GM21529 (cell line): ENCODE data around the gene PDE10A.

Experiments
- ATAC-seq: cut with Tn5 transposase; IDR thresholded peaks from one replicate; pipeline ENCODE4 v1.9.1; 2021; ENCODE audit not compliant: unreplicated experiment

PDE10A gene

GRCh38 chr6:165656581-165657324 is 6.3 kb downstream of the PDE10A start:
- ATAC-seq: no peak

- no peak for ATAC-seq
Measured at GRCh38 chr6:165655191-165655590, 7.8 kb downstream of the PDE10A start.

GRCh38 chr6:165654144-165654543 is 8.9 kb downstream of the PDE10A start:
- ATAC-seq: no peak

- ATAC-seq: no peak
Measured at GRCh38 chr6:165653607-165654006, 9.4 kb downstream of the PDE10A start.

DNA sequence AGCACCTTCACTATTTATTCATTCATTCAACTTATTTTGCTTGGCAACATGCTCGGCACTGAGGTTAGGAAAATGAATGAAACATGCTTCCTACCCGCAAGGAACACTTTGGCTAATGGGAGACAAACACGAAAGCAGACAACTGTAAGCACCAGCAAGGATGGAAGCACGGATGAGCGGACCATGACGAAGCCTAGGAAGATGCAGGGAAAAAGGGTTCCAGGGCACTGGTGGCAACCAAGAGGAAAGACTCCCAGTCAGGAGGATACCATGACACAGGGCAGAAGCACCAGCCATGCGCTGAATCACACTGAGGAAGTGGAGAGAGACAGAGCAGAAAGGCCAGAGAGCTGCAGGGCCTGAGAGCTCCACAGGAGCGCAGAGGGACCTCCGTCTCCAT is 9.8 kb downstream of the PDE10A start:
- no peak for ATAC-seq

- ATAC-seq: no peak
Measured at GRCh38 chr6:165652766-165653165, 10.3 kb downstream of the PDE10A start.

DNA sequence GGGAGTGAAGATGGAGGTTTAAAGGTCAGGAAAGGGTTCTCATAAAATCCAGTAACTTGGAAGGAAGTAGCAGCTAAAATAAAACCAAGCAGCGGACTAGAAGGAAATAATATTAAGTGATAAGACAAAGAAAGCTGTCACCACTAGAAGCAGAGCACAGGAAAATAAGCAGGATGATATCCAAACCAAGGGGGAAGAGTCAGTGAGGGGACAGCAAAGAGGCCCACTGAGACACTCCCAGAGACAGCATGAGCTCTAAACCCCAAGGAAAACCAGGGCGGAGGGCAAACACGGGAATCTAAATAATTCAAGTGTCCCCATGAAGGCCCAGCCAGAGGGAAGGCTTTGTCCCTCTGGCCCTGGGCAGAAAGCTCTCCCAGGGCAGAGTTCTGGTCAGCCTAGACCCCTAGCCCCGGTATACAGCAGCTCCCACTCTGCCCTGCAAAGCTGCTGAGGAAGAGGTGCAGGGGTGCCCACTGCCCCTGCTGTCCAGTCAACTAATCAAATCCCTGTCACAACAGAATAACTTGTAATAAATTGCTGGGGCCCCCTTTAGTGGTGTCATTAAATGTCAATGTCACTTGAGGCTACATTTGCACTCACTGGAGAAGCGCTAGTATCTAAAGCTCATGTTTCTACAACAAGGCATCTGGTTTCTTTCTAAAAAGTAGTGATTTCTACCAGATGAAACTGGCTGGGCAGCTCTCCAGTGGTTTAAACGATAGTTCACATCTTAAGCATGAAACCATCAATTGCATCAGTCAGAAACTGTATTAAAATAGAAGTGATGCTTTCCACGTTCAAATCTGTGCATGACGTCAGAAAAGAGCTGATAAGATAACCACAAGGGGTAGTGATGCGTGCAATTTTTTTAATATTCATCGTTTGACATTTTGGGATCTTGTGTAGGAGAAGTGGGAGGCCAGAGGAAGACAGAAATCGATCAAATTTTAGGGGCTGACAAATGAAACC is 13.6 kb downstream of the PDE10A start:
- ATAC-seq: no peak

- no peak for ATAC-seq
Measured at GRCh38 chr6:165647041-165647440, 16.0 kb downstream of the PDE10A start.

GRCh38 chr6:165645919-165646318 is 17.1 kb downstream of the PDE10A start:
- no peak for ATAC-seq

GRCh38 chr6:165644586-165645266 is 18.3 kb downstream of the PDE10A start:
- ATAC-seq: no peak

GRCh38 chr6:165643015-165643414 is 20.0 kb downstream of the PDE10A start:
- no peak for ATAC-seq

GRCh38 chr6:165641672-165642156 is 21.3 kb downstream of the PDE10A start:
- ATAC-seq: no peak

GRCh38 chr6:165640806-165641205 is 22.2 kb downstream of the PDE10A start:
- no peak for ATAC-seq

DNA sequence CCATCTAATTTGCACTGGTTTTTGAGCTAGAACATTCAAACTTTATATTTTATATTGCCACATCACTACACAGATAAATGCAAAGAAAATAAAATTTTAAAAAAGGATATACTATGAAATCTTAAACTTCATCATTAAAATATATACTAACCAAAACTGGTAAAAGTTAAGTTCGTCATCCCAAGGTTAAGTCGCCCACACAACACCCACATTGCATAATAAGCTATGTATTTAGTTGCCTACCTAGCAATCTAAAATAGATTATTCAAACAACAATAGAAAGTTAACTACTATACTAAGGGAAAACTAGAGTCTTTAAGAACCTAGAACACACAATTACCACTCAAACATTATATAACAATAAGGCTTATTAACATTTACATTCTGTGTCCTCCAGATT is 24.5 kb downstream of the PDE10A start:
- no peak for ATAC-seq

- ATAC-seq: no peak
Measured at GRCh38 chr6:165637586-165637985, 25.5 kb downstream of the PDE10A start.

DNA sequence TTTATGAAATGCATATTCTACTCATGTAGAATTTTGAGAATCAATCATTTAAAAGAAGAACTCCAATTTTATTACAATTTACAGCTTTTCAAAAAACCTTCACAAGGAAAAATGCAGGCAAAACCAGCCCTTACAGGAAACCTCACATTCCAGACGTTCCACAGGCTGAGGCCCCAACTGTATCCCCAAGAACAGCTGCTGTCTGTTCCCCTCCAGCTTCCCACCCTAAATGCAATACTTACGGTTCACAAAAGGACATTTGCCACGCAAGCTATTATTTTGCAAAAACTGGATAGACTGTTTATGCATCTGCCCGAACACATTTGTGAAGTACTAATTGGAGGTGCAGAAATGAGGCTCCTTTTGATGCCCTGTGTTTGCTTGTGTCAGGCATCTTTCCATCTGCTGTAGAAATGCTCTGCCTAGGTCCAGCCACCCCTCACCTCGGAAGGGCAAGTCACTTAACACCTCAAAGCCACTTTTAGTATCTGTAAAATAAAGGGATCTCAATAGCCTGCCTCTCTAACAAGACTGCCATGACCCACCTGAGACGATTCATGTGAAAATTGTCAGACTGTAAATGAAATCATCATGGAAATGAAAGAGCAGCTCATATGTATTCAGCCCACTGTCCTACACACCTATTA is 26.5 kb downstream of the PDE10A start:
- ATAC-seq: no peak

DNA sequence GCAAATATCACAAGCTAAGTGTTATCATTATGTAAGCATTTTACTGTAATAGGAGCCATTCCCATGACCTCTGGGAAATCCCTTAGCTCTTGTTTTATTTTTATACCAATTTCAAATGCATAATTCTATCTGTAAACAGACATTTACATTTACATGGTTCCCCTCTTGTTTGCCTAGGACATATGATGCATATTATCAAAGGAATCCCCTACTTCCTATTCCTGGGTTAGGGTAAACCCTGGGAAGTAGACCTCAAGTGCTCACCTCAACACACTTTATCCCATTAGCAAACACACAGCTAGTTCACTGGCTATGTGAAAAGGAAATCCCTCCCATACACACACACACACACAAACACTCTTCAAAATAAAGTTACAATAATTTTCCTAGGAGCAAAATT is 27.1 kb downstream of the PDE10A start:
- ATAC-seq: no peak

- no peak for ATAC-seq
Measured at GRCh38 chr6:165634101-165634880, 28.8 kb downstream of the PDE10A start.

DNA sequence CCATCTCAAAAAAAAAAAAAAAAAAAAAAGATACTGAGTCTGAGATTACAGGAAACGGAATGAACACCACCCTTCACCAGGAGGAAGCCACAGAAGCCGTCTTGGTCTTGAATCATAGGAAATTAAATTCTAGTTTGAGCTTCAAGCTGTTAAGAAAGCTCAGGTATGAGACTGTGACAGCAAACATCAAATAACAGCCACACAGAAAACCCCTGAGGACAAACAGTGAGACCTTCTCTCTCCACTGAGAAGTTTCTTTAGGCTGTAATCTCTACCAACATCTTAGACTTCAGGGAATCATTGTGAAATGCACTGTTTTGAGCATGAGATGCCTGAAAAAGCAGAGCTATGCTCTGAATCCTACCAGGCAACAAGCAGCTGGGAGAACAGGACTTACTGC is 30.8 kb downstream of the PDE10A start:
- ATAC-seq: no peak

- no peak for ATAC-seq
Measured at GRCh38 chr6:165630544-165630953, 32.5 kb downstream of the PDE10A start.
